ENCODE data around the gene FHOD3.

Gene FHOD3

GRCh38 chr18:36620788-36621187, 323.3 kb downstream of the FHOD3 start:
- no peak for DNase-seq
- in situ Hi-C loops (cut with MboI; ENCODE audit: low pct_unique_long_range_greater_than_20kb, low sequenced_read_pairs): no loop called here

DNA sequence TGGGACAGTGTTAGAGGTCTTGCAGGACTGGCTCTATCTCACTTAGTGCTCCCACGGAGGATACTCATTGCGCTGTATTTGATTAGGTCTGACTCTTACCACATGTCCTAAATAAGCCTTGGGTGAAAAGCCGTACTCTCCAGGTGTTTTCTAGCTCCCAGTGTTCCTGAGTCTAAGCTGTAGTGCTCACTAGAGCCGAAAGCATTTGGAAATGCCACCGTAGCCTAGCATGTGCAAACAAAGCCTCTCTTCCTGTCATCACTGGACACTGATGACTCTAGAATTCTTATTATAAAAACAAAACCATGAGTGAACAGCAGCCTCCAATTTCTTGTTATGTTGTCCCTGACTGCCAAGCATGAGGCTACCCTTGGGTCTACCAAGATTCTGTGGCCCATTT, 325.1 kb downstream of the FHOD3 start:
- in situ Hi-C loops (cut with MboI; ENCODE audit: low pct_unique_long_range_greater_than_20kb, low sequenced_read_pairs): no loop called here
- no peak for DNase-seq

- no peak for DNase-seq
- in situ Hi-C loops (cut with MboI; ENCODE audit: low pct_unique_long_range_greater_than_20kb, low sequenced_read_pairs): no loop called here
Measured at GRCh38 chr18:36623091-36623490, 325.6 kb downstream of the FHOD3 start.

- in situ Hi-C loops (cut with MboI; ENCODE audit: low pct_unique_long_range_greater_than_20kb, low sequenced_read_pairs): no loop called here
- no peak for DNase-seq
Measured at GRCh38 chr18:36623681-36624190, 326.2 kb downstream of the FHOD3 start.

- in situ Hi-C loops (cut with MboI; ENCODE audit: low pct_unique_long_range_greater_than_20kb, low sequenced_read_pairs): no loop called here
- DNase-seq: no peak
Measured at GRCh38 chr18:36624451-36625167, 327.1 kb downstream of the FHOD3 start.

- in situ Hi-C loops (cut with MboI; ENCODE audit: low pct_unique_long_range_greater_than_20kb, low sequenced_read_pairs): no loop called here
- no peak for DNase-seq
Measured at GRCh38 chr18:36625386-36625785, 327.9 kb downstream of the FHOD3 start.

DNA sequence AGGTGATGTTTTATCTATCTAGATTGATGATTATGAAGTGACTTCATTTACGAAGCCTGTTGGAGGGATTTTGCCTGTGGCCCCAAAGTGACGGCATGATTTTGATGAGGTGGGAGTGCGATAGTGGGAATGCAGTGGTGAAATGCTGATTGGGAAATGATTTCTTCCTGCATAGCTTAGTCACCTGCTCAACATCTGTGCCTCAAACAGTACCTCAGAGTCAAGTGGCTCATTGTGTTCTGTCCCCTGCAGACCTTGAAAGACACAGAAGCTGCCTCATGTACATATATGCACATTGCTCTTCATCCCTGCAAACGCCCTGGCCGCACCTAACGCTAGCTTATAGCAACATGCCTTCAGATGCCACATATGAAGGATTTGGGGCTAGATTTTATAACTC, 330.1 kb downstream of the FHOD3 start:
- no peak for DNase-seq
- in situ Hi-C loops (cut with MboI; ENCODE audit: low pct_unique_long_range_greater_than_20kb, low sequenced_read_pairs): no loop called here

DNA sequence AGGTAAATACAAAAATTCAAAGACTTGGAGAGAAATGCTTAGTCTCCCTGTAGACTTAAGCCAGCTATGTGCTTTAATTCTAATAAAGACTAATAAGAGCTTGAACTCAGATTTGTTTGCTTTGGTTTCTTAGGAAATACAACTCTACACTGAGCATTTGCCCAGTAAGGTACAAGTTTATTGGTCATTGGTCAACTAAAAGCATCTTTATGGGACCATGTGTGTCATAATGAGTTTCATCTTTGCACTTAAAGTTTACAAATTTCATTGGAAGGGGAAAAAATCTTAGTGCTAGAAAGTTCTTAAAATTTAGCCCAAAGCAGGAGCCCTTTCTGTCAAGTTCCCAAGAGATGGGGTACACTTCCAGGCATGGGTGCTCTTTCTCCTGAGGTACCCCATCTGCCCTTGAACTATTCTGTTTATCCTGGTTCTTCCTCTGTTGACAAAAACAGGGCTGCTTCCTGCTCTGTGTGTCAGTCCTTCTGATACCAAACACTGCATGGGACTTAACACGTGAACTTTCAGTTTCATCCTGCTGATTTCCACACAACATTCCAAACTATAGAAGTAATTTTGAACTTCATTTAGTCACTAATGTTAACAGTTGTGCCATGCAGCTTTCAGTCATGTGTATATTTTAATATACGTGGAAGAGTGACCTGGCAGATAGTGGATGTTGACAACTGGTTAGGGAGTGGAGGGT, 331.1 kb downstream of the FHOD3 start:
- DNase-seq: no peak
- in situ Hi-C loops (cut with MboI; ENCODE audit: low pct_unique_long_range_greater_than_20kb, low sequenced_read_pairs): no loop called here

- in situ Hi-C loops (cut with MboI; ENCODE audit: low pct_unique_long_range_greater_than_20kb, low sequenced_read_pairs): no loop called here
- DNase-seq: no peak
Measured at GRCh38 chr18:36629138-36629530, 331.6 kb downstream of the FHOD3 start.

GRCh38 chr18:36629836-36630235, 332.3 kb downstream of the FHOD3 start:
- no peak for DNase-seq
- in situ Hi-C loops (cut with MboI; ENCODE audit: low pct_unique_long_range_greater_than_20kb, low sequenced_read_pairs): no loop called here

GRCh38 chr18:36630917-36631316, 333.4 kb downstream of the FHOD3 start:
- in situ Hi-C loops (cut with MboI; ENCODE audit: low pct_unique_long_range_greater_than_20kb, low sequenced_read_pairs): no loop called here
- DNase-seq: no peak

DNA sequence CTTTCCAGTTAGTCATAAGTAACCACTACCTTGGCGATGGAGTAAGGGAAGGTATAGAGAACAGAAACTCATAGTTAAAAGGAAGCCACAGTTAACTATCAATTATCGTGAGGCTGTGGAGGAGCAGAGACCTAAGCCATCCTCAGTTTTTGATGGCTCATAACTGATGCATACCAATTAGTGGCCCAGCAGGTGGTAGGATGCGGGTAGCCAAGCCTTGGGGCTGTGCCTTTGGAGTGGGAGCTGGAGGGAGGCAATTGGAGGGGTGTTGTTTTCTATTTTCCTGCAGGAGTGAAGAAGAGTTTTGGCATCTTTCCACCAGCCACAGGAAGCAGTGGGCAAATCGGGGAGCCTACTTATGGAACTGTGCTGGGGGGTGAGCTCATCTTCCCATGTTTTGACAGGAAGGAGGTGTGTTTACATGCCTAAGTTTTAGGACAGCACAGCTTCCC, 336.5 kb downstream of the FHOD3 start:
- DNase-seq: no peak
- in situ Hi-C loops (cut with MboI; ENCODE audit: low pct_unique_long_range_greater_than_20kb, low sequenced_read_pairs): no loop called here

DNA sequence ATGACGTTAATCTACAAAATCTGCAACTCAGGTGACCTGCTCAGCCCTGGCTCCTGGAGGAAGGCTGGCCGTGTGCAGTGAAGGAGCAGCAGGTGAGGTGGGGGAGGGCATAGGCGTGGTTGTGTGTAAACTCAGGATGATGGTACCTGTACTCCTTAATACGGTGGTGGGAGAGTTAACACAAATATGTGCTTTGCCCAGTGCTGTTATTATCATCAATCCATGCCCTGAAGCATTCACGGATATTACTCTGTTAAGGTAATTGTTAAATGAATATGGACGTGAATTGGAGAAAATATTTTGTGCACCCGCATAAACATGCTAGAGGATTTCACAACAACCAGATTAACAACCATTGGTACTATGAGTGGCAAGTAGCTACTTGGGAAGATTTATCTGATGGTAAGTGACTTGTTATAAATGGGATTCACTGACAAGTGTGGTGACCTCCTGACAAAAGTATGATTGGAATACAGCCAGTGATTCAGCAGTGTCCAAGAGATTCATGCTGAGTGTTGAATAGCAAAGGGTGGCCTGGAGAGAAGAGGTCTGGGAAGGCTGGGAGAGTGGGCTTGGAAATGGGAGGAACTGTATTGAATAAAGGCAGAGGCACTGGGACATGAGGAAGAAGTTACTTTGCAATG, 337.2 kb downstream of the FHOD3 start:
- in situ Hi-C loops (cut with MboI; ENCODE audit: low pct_unique_long_range_greater_than_20kb, low sequenced_read_pairs): no loop called here
- DNase-seq: no peak

DNA sequence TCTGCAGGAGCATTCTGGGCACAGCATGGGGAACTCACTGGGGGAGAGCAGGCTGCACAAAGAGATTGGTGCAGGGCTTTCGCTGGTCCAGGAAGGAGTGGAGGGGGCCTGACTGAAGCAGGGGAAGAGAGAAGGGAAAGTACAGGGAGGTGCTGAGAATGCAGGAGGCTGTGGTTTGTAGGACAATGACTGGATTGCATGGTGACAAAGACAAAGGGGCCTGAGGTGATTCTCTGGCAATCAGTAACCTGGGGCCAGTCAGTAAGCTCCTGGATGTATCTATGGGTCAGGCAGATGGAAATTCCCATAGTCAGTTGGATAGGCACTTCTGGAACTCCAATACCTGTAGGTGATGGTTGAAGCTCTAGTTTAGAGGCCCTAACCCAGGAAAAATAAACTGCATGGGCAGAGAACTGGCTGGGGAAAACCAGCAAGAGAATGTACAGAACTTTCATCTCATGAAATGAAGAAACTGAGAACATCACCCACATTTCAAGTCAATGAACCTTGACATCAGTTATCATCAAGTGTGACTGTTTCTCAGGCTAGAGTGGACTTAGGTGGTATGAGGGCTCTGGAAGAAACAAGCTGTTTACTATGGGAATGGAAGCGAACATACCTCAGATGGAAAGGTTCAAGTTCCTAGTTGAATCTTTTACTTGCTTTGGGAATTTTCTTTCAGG, 338.0 kb downstream of the FHOD3 start:
- in situ Hi-C loops (cut with MboI; ENCODE audit: low pct_unique_long_range_greater_than_20kb, low sequenced_read_pairs): no loop called here
- DNase-seq: no peak

DNA sequence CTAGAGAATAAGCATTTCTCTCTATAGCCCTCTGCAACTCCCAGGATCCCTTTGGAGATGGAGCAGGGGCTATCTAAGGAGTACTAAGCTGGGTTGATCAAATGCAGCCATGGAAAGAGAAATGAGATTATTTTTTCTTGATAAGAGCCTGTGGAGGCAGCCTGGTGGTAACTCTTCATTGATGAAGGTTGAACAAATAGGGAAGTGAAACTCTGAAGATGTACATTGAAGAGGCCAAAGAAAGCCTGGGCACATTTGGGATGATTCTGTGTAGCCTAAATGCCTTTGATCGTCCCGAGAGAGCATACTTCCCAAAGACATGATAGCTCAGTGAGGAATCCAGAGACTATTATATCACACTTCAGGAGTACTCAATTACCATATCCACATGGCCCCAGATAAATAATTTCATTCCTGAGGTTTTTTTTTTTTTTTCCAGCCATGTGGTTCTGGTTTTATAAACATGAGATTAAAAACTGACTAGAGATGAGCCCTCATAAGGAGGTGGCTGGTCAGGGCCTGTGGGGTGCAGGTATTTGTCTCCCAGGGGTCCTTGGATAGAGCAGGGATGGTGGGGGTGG, 338.8 kb downstream of the FHOD3 start:
- in situ Hi-C loops (cut with MboI; ENCODE audit: low pct_unique_long_range_greater_than_20kb, low sequenced_read_pairs): no loop called here
- DNase-seq: no peak

- DNase-seq: no peak
- in situ Hi-C loops (cut with MboI; ENCODE audit: low pct_unique_long_range_greater_than_20kb, low sequenced_read_pairs): no loop called here
Measured at GRCh38 chr18:36638224-36638623, 340.7 kb downstream of the FHOD3 start.

GRCh38 chr18:36640021-36640952, 342.8 kb downstream of the FHOD3 start:
- in situ Hi-C loops (cut with MboI; ENCODE audit: low pct_unique_long_range_greater_than_20kb, low sequenced_read_pairs): no loop called here
- no peak for DNase-seq

- DNase-seq: no peak
- in situ Hi-C loops (cut with MboI; ENCODE audit: low pct_unique_long_range_greater_than_20kb, low sequenced_read_pairs): no loop called here
Measured at GRCh38 chr18:36643061-36643460, 345.5 kb downstream of the FHOD3 start.

Measured in KBM-7 (cell line).